Iris pigment epithelial cell (primary cell): ENCODE measurements around the gene NAA60.

Experiments used
- DNase-seq: peaks from one replicate; pipeline ENCODE4 v3.0.0-alpha.2; 2011; ENCODE audit warnings: low read depth

The NAA60 gene

GRCh38 chr16:3511286-3512180 is 68.1 kb downstream of the NAA60 start:
- DNase-seq = no peak

DNA sequence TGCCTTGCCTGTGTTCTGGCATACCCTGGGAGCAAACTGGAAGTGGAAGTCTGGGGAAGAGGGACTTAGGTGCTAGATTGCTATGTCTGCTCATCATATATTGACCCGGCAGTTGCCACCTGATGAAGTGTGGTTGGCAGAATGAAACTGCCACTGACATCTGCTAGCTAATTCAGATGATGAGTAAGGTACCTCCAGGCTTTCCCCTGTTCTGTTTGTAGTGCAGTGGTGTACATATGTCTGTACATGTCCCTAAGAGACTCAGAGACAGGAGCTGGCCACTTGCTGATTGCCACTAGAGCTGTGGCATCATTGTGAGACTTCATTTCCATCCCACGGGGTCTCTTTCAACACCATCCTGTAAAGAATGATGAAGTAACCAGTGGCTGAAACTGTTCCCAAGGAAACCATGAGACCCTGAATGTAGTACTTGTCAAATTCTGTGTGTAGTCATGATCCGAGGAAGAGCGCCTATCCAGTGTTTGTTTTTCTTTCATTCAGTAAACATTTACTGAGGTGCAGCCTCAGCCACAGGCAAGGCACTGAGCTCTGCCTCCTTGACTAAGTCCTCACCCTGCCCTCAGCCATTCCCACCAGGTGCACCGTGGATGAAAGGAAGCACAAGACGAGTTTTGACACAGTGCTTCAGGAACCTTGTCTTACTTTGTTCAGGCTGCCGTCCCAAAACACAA is 70.6 kb downstream of the NAA60 start:
- peak; percentile 35 for DNase-seq

- DNase-seq = peak; percentile 94
Measured at GRCh38 chr16:3514621-3515020, 71.1 kb downstream of the NAA60 start.

DNA sequence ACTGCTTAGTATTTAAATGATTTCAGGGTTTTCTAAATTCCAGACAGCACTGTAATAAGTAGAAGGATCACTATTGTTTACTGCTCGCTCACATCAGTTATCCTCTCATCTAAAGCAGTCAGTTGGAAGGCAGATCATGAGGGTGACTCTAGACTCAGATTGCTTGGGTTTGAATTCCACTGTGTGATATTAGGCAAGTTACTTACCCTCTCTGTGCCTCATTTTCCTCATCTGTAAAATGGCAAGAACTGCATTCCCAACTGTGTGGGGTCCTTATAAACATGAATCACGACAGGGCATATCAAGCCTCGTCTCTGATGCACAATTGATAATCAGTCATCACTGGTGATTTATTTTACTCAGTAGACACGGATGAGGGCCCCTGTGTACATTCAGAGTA is 72.4 kb downstream of the NAA60 start:
- no peak for DNase-seq

DNA sequence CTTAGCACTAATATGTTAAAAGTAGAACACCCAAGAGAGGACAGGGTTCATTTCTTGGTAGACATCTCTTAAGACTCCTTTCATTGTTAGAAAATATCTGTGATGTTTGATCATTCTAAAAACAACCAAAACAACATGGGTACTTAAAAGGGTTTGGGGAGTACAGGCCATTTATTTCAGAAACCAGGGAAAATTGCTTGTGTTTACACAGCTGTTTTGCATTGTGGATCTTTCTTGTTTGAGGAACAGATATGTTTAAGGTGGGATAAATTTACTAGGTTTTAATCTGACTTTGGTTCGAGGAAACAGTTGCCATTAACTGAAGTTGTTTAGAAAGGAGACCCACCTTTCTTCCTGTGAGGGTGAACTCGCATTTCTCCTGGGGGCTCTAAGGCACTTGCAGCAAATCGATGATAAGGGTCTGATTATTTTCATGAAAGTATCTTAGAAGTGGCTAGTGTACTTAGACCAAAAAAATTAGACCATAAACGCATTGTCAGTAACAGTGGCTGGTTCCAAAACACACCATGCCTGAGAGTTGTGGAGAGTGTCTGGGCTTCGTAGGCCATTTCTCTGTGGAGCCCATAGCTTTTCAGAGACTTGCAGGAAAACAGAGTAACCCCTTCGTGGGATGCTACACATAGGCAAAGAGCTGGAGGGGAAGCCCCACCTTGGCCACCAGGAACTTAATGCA is 75.0 kb downstream of the NAA60 start:
- DNase-seq = no peak

GRCh38 chr16:3518986-3519348 is 75.5 kb downstream of the NAA60 start:
- DNase-seq = no peak

DNA sequence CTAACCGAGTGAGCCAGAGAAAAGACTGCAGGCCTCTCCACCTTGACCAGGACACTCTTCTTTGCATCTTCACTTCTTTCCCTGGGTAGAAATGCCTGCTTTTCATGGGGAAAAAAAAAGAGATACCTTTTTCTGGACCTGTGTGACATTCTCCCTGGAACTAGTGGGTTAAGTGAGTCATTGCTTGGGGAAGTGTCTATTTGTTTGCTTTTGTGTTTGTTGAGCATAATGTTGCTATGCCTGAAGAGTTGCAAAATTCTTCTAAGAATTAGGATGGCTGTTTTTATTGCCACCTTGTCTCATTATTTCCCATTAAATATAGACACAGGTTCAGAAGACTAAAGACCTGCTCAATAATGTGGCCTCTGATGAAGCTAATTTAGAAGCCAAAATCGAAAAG is 76.1 kb downstream of the NAA60 start:
- peak; percentile 12 for DNase-seq

GRCh38 chr16:3520413-3520812 is 76.9 kb downstream of the NAA60 start:
- peak; percentile 18 for DNase-seq

DNA sequence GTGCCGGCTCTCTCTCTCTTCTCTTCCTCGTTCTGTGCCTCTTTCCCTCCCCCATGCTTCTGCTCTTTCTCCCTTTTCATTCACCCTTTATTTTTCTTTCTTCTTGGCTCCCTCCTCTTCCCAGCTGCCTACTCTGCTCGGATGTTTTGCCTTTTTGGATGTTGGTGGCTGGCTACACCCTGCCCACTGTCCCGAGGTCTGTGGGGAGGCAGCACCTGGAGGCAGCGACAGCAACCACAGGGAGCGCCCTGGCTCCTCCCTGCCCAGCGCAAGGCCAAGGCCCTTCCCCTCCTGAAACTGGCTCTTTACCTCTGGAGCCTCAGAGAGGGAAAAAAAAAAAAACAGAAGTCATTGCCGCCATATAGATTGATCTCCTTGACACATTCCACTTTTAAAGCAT is 77.4 kb downstream of the NAA60 start:
- DNase-seq = no peak

DNA sequence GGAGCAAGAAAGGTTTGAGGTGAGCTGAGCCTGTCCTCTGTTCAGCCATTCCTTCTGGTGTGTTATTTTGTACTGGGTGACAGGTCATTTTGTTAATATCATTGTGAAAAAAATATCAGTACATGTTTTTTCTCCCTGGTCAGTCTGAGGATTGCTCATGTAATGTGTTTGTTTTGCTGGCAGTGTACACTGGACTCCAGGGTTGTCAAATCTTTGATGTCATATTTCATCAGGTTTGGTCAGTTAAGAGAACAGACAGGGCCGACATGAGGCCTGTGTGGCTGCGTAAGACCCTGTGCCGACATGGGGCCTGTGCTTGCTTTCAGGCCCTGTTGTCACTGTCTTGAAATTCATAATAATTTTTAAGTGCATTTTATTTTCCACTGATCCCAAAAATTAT is 79.8 kb downstream of the NAA60 start:
- no peak for DNase-seq

DNA sequence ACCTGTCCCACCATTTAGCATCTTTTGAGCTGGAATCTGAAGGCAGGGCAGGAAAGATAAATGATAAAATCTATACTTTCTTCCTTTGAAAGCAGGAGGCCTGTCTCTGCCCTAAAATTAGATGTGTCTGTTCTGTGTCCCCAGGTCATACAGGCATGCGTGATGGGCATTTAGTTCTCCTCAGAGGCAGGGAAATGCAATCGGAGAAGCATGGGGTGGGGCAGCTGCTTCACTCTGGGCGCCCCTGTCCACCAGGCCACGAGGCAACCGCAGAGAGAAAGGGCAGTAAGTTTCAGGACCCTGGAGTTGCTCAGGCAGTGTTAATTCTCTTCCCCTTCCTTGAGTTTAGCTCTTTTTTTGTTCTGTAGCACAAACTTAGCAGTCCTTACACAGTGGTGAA is 82.5 kb downstream of the NAA60 start:
- DNase-seq = no peak

- peak; percentile 70 for DNase-seq
Measured at GRCh38 chr16:3527216-3527829, 83.8 kb downstream of the NAA60 start.

GRCh38 chr16:3528406-3528805 is 84.9 kb downstream of the NAA60 start:
- DNase-seq = no peak

DNA sequence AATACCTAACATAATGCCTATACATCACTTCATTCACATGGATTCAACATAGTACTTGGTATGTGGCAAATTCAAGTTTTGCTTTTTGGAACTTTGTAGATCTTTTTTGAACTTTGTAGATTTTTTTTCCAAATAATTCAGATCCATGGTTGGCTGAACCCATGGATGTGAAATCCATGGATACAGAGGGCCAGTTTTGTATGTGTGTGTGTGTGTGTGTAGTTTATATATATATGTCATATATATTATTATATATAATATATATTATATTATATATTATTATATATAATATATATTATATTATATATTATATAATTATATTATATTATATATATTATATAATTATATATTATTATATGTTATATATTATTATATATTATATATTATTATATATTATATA is 85.7 kb downstream of the NAA60 start:
- DNase-seq = no peak

DNA sequence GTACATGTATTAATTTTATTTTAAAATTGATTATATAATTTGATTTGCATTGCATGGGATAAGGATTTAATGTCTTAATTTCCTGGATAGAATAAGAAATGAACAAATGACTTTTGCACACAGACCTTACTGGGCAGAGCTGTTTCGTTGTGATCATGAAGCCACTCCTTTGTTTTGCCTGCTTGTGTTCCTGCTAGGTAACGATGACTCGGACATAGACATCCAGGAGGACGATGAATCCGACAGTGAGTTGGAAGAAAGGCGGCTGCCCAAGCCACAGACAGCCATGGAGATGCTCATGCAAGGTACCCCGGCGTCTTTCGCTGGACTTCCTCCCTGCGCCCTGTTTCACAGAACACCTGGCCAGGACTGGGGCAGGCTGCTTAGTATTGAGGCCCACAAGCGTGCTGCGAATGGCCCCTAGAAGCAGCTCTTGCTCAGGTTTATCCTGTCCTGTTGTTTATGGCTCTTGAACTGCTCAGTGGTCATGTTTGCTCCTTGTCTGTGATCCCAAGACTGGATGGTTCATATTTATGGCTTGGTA is 87.0 kb downstream of the NAA60 start:
- DNase-seq = no peak

DNA sequence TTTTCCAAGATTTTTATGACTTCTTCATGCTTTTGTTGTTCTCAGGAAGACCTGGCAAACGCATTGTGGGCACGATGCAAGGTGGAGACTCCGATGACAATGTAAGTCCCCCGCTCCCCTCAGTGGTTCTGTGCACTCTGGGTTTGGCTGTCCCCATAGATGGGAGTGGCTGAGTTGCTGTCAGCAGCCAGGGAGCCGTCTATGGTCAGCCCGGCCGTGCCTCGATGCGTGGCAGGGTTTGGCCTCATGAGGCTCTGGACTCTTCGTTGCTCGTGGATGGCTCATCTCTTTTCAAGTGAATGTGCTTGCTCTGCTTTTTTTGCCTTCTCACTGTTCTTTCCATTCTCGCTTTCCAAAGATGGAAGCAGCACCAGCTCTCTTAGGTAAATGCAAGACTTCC is 89.3 kb downstream of the NAA60 start:
- DNase-seq = no peak

DNA sequence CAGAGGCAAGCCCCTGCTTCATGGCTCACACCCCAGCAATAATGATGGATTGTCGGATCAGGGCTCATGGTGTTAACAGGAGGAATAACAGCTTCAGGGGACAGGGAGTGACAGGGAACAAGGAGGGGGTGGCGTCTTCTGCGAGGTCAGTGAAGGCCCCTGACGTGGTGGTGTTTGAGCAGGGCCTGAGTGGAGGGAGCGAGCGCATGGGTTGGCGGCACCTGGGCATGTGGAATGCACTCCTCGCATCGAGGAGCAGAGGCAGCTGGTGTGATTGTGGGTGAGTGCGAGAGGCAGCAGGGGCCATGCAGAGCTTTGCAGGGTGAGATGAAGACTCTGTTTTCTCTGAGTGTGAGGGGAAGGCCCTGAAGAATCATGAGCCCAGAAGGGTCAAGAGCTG is 90.6 kb downstream of the NAA60 start:
- no peak for DNase-seq

DNA sequence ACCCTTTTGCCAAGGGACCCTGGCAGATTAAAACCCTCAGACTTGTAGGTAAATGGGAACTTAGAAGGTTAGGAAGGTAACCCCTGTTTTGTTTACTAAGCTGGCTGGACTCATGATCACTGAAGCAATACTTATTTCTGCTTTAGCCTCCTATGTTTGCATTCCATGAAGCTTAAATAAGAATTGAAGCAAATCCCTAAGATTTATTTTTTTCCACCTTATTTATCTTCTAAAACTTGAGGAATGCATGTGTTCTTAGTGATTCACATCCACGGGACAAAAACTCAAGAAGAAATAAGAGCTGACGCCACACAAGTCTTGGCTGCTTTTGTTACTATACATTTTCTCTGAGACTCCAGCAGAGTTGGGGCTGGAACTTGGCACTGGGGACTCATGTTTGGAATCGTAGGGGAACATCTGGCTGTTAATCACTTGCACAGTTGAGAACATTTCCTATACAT is 92.8 kb downstream of the NAA60 start:
- peak; percentile 89 for DNase-seq
